ENCODE measurements around the gene EVA1A.
A peak's percentile ranks its signal among the peaks of the same experiment; 100 is the strongest.

Gene EVA1A, protein sequence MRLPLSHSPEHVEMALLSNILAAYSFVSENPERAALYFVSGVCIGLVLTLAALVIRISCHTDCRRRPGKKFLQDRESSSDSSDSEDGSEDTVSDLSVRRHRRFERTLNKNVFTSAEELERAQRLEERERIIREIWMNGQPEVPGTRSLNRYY

DNA sequence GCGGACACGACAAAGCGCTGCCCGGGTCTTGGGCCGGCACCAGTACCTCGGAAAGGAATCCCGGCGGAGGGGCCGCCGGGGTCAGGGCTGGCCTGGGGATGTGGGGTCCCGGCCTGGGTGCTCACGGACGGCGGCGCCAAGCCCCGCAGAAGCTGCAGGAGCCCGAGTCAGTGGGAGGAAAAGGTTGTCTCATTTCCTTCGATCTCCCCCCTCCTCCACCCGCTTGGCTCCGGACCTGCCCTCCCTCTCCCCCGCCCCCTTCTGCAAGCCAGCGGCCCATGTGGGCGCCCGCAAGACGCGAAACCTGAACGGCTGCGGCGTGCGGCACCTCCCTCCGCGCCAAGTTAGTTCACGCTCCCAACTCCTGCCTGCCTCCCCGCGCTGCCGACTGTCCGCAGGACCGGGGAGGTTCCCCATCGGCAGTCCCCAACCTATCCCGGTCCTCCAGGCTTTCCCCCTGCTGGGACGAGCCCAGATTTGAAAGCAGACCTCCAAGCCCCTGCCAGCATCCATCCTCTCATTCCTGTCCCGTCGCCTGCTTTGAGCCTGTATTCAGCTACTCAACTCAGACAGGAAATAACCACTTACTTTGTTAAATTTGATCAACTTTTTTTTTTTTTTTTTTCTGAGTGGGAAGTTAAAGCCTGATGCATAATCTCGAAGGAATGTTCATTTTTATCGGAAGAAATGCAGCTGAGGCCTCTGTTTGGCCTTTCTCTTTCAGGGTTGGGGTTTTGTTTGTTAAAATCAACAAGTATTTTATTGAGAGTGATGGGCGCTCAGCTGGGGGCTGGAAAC is at the start of gene EVA1A:
Gene EVA1A, minus strand, starts transcription at position 172 of the 798 bp plus-strand sequence. CDS start 42,799 bp downstream, outside the sequence.
- peak; percentile 68 for DNase-seq (ENCODE audit: low spot score)

DNA sequence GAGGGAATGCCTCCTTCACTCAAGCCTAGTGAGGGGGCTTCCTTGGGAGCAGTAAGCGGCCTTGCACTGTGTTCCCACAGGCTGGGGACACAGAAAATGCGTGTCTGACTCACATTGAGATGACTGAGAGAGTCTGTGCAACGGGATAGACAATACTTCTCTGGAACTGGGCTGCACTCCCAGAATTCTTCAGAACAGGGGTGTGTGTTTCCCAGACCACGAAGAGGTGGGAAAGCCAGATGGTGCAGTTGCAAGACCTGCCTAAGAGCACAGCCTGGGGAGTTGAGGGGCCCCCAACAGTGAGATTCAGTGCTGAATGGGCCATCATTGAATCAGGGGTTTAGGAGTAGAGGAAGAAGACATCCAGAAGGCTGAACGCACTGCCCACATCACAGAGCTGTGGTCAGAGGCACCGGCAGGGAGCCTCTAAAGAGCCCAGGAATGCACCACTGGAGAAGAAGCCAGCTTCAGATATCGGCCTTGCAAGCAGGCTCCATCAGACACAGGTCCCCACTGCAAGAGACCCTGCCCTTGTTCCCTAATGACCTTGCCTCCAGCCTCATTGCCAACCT is 49.3 kb upstream of the EVA1A start:
- DNase-seq (ENCODE audit: low spot score) = no peak

DNA sequence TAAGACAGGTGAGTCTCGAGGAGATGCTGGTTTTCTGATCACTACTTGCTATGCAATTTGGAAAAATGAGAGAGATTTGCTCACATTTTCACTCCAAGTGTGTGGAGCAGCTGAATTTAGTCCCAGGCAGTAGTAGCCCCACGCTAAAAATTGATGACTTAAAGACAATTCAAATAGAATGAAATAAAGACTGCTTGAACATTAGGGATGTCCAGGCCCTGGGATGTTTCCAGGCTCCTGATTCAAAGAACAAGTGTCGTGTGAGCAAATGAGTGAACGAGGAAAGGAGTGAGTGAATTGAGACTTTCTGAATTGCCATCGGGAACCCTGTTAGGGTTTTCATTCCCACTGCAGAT is 48.6 kb upstream of the EVA1A start:
- no peak for DNase-seq (ENCODE audit: low spot score)

DNA sequence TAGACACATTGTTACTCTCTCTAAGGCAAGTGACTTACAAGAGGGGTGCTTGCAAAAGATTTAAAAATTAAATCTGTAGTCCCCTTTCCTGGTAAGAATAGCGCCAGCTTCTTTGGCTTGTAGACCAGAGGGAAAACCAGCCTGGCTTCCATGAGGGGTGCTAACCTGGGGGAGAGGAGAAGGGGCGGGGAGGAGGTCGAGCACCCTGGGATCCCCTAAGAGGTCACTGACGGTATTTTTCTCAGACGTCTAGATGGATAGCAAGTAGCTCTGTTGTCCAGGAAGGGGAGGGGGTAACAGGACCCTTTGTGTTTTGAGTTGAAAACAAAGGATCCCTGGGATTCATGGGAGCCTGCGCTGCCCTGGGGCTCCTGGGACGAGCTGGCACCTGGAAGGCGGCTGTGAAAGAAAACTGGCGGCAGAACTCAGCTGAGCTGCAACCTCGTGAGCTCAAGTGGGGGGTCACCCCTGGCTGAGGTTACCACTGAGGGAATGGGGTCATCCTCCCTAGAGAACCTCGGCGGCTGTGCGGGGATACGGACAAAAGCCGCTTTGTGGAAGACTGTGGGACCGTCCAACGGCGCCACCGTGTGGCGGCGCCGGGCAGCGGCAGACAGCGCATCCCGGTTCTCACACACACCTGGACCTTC is 48.1 kb upstream of the EVA1A start:
- DNase-seq (ENCODE audit: low spot score) = peak; percentile 94

DNA sequence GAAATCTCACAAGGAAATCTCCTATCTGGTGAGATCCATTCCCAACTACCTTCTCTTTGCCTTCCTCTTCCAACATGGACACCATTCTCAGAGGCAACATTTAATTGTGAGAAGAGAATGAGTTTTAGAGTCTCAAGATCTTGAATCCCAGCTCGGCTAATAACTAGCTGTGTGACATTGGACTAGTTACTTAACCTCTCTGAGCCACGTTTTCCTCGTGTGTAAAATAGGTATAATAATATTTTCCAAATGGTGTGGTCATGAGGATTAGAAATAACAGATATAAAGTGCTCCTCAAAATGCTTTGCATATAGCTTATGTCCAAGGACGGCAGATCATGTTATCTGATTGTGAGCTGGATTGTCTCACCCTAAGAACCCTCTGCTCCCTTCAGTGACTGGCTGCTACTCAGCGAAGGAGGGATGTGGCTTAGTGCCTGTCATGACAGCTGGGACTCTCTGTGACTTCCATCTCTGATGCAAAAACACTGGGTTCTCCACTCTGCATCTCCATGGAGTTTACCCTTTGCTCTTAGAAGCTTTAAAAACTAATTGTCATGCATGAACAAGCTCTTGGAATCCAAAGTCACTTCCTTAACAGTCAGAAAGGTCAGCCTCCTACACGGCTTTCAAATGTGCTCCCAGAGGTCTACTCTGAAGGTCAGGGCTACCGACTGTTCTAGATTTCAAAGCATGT is 47.4 kb upstream of the EVA1A start:
- DNase-seq (ENCODE audit: low spot score) = peak; percentile 41

DNA sequence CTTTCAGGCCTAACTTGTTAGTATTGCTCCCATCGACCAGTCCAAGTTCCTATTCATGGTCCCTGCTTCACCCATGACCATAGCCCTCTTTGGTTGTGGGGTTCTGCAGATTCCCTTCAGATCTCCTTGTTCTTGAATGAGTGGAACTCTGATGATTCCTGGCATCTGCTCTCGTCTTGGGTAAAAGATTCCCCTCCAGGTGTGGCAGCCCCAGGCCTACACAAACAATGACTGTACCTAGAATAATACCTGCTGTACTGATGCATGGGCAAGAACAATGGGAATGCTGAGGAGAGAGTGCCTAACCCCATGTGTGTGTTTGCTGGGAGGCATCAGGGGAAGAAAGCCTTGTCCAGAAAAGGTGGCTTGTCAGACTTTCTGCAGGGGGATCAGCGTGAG is 46.7 kb upstream of the EVA1A start:
- DNase-seq (ENCODE audit: low spot score) = no peak

DNA sequence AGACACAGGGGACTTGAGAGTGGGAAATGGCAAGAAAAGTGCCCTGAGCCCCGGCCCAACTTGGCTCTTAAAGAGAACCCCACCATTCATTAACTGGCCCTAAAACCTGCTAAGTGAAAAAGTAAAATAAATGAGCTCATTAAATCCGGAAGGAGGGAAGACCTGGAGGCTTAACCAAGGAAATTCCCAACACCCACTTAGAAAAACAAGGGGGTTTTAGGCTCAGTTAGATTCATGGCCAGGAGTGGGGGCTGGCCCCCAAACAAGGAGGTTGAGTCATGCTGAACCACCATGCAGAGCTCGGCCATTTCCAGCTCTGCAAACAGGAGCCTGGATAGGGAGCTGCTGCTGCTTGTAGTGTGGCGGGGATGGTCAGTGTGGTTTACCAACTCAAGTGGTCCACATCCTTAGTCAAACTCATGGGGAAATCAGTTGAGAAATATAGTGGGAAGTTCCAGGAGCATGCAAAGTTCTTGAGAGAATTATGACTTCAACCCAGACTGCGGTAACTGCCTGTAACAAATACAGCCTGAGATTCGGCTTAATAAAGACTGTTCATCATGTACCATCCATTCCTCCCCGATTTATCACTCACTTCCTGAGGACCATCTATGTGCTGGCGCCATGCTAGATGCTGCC is 46.1 kb upstream of the EVA1A start:
- no peak for DNase-seq (ENCODE audit: low spot score)

DNA sequence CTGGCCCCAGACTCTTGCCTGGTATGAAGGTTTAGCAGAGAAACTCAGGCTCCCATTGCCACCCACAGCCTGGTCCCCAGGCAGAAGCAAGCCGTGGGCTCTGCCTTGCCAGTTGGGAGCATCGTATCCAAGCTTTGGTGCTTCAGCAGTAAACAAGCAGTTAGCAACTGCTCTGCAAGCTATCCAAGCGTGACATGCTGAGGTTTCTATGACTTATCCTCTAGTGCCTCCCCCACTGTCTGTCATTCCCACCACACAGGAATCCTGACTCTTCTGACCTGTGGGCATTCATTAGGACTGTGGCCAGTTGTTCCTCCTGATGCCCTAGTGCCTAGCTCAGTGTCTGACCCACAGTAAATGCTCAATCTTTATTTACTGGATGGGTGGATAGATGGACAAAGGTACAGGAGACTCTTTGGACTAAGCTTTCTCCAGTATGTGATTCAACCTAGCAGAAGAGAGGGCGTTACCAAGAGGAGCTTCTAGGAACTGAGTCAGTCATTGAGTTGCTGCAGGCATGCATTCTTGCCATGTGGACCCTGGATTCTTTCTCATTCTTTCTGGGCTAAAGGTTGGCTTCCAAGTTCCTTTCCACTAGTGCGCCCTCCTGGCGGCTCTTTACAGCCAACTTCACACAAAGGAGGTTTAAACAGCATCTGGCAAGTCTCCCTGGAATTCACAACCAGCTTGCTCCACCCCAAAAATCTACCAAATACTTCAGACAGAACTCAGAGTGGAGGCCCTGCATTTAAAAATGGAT is 45.2 kb upstream of the EVA1A start:
- peak; percentile 38 for DNase-seq (ENCODE audit: low spot score)

DNA sequence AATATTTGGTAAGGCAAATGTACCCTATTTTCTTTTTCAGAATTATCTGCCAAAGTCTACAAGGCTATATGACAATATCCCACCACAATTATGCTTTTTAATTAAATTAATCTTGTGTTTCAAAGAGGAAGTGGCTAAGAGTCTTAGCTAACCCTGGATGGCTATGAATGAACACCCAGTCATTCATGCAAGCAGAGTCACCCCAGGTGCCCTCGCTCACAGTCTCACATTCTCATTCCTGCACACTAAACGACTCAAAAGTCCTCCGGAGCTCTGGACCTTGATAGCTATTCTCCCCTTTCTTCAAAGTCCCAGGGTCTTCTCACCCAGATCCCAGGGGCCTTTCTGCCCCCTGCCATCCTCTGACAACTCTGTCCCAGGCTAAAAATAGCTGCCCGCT is 43.7 kb upstream of the EVA1A start:
- DNase-seq (ENCODE audit: low spot score) = no peak

DNA sequence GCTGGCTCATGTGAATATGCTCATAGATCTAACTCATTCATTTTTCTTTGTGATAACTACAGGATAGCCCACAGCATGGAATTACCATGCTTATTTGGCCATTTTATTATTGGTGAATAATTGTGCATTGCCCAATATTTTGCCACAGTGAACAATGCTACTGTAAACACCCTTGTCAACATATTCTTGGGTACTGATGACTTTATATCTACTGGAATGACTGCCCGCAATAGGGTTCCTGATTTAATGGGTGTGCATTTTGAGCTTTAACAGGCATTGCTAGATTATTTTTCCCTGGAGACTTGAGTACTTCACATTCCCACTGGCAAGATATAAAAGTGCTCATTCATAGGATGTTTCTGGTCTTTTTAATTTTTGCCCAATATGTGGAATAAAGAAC is 42.7 kb upstream of the EVA1A start:
- no peak for DNase-seq (ENCODE audit: low spot score)

DNA sequence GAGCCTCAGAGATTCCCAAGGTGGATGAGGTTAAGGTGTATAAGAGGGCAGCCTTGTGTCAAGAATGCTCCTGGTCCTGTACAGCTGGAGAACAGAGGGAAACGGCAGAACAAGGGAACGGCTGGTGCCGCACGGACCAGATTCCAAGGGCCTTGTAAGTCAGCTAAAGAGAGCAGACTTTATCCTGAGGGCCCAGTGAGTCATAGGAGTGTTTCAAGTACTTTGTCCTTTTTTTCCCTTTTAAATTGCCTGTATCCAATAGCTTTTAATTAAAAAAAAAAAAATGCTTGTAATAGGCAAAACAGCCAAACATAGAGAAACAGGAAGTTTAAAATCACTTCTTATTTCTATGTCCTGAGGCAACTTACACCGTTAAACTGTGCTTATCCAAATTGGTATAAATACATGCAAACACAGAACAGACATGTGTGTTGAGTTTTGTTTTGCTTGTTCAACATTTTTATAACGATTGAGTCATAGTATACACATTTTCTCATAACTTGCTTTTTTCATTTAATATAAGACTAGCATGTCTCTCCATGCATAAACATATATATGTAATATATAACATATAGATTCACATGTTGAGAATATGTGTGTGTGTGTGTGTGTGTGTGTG is 42.1 kb upstream of the EVA1A start:
- no peak for DNase-seq (ENCODE audit: low spot score)

DNA sequence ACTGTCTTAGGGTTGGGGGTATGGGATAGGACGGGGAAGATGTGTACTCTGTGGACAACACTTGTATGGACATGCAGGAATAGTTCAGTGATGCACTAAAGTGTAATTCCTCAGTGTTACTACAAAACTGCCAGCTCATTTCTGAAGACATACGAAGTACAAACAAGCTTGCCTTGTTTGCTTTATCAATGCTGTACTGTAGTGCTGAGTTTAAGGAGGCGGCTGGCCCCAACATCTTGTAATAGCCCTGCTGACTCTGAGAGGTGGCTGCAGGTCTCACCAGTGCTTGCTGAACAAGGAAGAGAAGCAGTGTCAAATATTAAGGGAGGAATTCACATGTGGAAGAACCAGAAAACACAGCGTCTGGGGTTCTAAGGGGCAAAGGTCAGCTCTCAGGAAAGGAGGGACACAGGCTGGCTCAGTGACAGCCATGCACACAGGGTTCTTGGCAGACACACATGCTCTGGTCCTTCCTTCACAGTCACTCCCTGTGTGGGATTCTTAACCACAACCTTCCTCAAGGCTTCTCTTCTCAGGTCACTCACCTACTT is 39.8 kb upstream of the EVA1A start:
- DNase-seq (ENCODE audit: low spot score) = no peak

DNA sequence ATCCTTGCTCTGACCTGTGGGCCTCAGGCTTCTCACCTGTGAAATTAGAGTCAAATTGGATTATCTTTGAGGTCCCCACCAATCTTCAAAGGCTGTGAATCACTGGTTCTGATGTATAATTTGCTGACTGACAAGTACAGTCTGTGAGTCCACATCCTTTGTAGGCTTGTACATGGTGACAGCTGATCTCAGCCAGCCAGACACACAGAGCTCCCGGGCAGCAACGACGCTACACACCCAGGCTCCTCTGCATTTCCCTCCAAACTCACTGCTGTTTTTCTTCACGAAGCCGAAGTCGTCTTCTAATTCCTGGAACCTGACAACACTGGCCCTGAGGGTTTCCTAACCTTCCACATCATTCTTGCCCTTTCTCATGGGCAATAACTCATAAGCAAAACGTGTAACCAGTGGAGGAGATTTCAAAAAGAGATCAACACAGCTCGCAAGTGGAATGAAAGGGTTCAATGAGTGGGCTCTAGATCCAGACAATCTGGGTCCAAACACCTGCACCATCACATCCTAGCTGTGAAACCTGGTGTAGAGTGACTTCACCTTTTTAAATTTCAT is 37.9 kb upstream of the EVA1A start:
- DNase-seq (ENCODE audit: low spot score) = no peak

DNA sequence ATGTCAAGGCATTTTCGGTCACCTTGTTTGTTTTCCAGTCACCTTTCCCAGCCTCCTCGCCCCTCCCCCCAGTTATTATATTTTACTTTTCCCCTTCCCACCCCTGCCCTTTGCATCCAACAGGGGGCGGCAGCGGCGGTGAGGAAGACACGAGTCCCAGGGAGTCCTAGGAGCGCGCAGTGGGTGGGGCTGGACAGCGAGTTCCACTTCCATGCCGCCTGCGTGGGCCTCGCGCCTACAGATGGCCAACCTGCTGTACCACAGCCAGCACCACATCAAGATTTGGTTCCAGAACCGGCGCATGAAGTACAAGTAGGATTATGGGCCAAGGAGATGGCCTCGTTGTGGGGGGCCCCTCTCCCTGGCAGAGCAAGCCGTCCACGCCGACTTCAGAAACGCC is 37.2 kb upstream of the EVA1A start:
- no peak for DNase-seq (ENCODE audit: low spot score)

DNA sequence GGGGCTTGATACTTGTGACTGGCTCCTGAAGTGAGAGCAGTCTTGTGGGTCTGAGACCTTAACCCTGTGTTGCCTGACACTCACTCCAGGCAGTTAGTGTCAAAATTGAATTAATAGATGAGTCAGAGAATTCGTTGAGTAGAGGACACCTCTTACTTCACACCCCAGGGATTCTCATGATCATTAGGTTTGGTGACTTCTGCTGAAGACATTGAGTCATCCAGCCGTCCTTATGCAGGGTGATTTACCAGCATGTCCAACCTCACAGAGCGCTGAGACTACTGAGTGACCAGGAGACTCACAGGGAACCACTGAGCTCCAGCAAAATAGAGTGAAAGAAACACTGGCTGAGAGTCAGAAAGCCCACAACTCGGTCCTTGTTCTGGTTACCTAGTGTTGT is 36.0 kb upstream of the EVA1A start:
- no peak for DNase-seq (ENCODE audit: low spot score)

DNA sequence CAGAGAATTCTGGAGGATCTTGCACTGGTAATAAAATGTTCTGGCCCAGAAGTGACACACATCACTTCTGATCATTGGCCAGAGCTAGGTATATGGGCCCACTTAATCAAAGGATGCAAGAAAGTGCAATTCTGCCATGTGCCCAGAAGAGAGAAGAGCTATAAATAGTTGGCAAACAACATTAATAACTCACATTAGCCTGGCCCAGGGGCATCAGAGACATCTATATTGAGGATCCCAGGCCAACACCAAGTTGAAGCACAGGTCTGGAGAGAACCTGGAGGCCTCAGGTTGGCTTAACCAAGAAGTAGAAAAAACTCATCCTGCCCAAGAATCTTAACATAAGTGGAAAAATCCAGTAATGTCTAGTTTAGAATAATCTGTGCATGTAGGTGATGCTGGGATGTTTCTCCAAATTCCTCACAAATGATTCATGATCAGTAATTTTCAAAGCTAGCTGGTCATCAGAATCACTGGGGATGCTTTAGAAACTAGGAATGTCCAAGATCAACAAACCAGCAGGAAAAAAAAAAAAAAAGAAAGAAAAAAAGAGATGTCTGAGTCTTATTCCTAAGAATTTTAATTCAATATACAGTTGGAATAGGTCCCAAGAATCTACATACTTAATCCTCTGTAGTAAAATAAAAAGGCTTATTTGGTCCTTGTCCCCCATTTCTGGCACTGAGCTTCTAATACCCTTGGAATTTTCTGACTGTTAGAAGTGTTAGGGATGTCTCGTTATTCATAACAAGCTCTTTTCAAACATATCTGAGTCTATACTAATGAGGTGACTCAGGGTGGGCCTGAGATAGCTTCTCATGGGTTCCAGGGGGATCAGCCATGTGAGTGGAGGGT is 35.0 kb upstream of the EVA1A start:
- DNase-seq (ENCODE audit: low spot score) = no peak

DNA sequence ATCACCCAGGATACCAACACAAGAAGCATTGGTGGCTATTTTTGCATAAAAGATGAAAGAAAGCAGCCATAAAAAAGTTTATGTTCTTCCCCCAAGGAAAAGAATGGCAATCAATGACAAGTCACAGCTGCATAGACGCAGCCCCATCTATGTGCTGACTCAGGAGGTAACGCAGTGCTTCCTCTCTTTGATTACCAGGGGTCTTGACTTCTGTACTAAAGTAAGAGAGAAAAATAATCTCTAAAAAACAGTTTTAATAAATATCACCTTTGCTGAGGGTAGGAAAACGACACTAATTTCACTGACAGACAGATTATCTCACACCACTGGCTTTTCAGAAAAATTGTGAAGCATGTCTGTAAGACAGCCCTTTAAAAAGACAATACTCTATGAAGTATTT is 33.9 kb upstream of the EVA1A start:
- no peak for DNase-seq (ENCODE audit: low spot score)

DNA sequence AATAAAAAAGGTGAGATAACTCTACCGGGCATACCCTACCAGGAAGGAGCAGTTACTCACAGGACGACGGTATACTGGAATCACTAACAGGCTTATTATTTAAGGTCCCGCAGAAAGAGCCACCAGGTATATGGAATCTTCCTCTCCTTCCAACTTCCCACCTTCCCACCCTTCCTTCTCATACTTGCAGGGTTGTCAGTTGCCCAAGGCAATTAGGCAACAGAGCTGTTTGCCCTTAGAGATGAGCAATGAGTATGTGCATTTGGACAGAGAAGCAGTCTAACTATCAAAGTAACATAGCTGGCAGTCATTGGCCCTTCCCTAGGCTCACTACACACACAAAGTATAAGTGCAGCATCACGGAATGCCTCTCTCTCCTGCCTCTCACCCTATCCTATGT is 32.1 kb upstream of the EVA1A start:
- DNase-seq (ENCODE audit: low spot score) = no peak

DNA sequence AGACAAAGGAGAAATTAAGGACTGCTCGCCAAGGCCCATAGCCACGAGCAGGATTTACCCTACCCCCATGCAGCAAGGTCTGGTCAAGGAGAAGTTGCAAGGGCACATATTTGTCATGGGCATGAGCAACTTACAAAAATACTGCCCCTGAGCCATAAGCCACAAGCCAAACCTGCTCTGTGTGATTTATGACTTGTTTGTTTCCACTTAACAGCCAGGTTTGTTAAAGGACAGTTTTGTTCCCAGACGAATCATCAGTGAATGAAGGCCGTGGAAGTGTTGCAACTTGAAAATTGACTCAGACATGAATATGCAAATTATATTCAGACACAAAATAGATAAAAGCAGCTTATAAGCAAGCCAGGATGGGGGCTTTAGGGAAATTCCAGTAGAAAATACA is 31.3 kb upstream of the EVA1A start:
- peak; percentile 29 for DNase-seq (ENCODE audit: low spot score)
